ENCODE data around the gene ZNF488.

- TF ChIP-seq CTCF (IDR thresholded peaks at IDR 0.05) = no peak
- no peak for TF ChIP-seq POLR2A (IDR thresholded peaks at IDR 0.05)
- no peak for TF ChIP-seq POLR2AphosphoS5 (IDR thresholded peaks at IDR 0.05)
These were observed 49.4 kb downstream of the ZNF488 start for GRCh38 chr10:47334466-47335295.
